ENCODE data around the gene CDK15.

Gene CDK15

GRCh38 chr2:201901786-201902185 is 95.4 kb downstream of the CDK15 start:
- no peak for TF ChIP-seq CTCF (IDR thresholded peaks at IDR 0.05; ENCODE audit: low read depth, low read length, missing control alignments)
- no peak for DNase-seq (ENCODE audit: low read depth)
- in situ Hi-C loops (cut with HindIII; ENCODE audit: low sequenced_read_pairs), result no loop called here
- no peak overlapping the region for H3K4me3 ChIP-seq (ENCODE audit: low read depth, low read length)

GRCh38 chr2:201904538-201905420 is 98.4 kb downstream of the CDK15 start:
- no peak for TF ChIP-seq CTCF (IDR thresholded peaks at IDR 0.05; ENCODE audit: low read depth, low read length, missing control alignments)
- H3K4me3 ChIP-seq (ENCODE audit: low read depth, low read length), result no peak overlapping the region
- DNase-seq (ENCODE audit: low read depth), result no peak
- in situ Hi-C loops (cut with HindIII; ENCODE audit: low sequenced_read_pairs), result no loop called here

- DNase-seq (ENCODE audit: low read depth), result no peak
- in situ Hi-C loops (cut with HindIII; ENCODE audit: low sequenced_read_pairs), result no loop called here
- no peak overlapping the region for H3K4me3 ChIP-seq (ENCODE audit: low read depth, low read length)
- no peak for TF ChIP-seq CTCF (IDR thresholded peaks at IDR 0.05; ENCODE audit: low read depth, low read length, missing control alignments)
Measured at GRCh38 chr2:201906777-201907562, 100.6 kb downstream of the CDK15 start.

- in situ Hi-C loops (cut with HindIII; ENCODE audit: low sequenced_read_pairs), result no loop called here
- DNase-seq (ENCODE audit: low read depth), result no peak
- TF ChIP-seq CTCF (IDR thresholded peaks at IDR 0.05; ENCODE audit: low read depth, low read length, missing control alignments), result no peak
- no peak overlapping the region for H3K4me3 ChIP-seq (ENCODE audit: low read depth, low read length)
Measured at GRCh38 chr2:201907563-201907881, 101.2 kb downstream of the CDK15 start.

GRCh38 chr2:201908901-201909300 is 102.6 kb downstream of the CDK15 start:
- no peak for TF ChIP-seq CTCF (IDR thresholded peaks at IDR 0.05; ENCODE audit: low read depth, low read length, missing control alignments)
- no peak overlapping the region for H3K4me3 ChIP-seq (ENCODE audit: low read depth, low read length)

GRCh38 chr2:201909348-201909747 is 103.0 kb downstream of the CDK15 start:
- TF ChIP-seq CTCF (IDR thresholded peaks at IDR 0.05; ENCODE audit: low read depth, low read length, missing control alignments), result no peak
- in situ Hi-C loops (cut with HindIII; ENCODE audit: low sequenced_read_pairs), result no loop called here
- no peak overlapping the region for H3K4me3 ChIP-seq (ENCODE audit: low read depth, low read length)
- DNase-seq (ENCODE audit: low read depth), result peak; percentile 83

More at GRCh38 chr2:201908901-201909300, 102.6 kb downstream of the CDK15 start:
- in situ Hi-C loops (cut with HindIII; ENCODE audit: low sequenced_read_pairs), result no loop called here
- no peak for DNase-seq (ENCODE audit: low read depth)

Data from astrocyte of the cerebellum (primary cell).